HG02759 (cell line): ENCODE measurements around the gene MAP2K5.

Source experiments
- ATAC-seq: cut with Tn5 transposase; IDR thresholded peaks from one replicate; pipeline ENCODE4 v1.9.1; 2021; ENCODE audit warnings: mild to moderate bottlenecking, moderate library complexity; ENCODE audit not compliant: unreplicated experiment

Gene MAP2K5

DNA sequence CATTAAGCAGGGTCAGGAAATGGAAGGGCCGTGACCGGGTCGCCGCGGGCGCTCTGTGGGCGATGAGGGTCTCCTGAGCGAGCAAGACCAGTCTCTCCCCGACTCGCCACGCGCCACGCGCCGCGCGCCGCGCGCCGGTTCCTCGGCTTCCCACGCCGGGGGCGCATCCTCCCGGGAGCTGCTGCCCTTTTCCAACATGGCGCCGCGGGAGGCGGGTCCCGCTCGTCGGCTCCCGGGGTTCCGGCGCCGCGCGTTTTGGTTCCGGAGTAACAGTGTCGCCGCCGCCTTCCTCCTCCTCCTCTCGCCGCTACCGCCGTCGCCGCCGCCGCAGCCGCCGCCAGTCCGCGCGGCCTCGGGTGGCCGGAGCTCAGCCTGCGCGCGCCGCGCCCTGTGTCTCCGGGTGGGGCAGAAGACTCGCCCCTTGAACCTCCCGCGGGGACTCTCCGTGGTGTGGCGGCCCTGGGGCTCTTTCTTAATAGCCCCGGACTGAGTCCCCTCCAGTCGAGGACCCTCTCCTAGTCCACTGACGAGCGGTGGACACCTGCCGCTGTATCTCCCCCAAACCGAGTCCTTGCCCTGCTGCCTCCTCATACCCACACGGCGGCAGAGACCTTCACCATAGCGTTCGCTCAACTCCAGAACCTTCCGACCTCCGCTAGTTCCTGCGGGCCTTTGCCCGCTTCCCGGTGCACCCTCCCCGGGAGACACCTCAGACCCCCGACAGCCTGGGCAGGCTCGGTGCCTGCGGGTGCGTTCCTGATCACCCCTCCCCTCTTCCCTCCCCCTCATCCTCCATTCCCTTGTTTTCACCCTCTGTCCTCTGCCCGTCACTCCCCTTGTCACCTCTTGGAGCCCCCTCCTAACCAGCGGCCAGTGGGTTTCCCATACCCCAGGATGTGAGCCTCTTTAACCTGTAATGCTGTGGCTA, at the start of gene MAP2K5:
Gene MAP2K5 (plus strand): TSS at position 284 of the 928 bp plus-strand sequence. CDS start 633 bp downstream, at position 917.
- peak; percentile 66 for ATAC-seq

DNA sequence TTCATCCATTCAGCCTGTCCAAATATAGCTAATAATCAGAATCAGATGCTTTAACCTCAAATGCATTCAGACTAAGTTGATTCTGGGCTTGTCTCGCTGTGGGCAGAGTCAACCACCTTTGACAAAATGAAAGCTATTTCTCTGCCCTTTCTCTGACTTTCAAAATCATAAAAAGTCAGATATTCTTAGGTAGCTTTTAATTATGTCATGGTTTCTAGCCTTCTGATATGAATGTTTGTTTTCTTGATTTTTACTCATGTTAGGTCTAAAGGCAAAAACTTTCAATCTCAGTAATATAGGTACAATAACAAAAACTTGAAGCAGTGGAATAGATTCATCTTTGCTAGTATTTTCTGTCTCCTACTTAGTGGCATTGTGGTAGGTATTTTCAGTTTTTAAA, 46.9 kb upstream of the MAP2K5 start:
- no peak for ATAC-seq

GRCh38 chr15:67501177-67501835, 41.2 kb upstream of the MAP2K5 start:
- ATAC-seq, result no peak

GRCh38 chr15:67501836-67502461, 40.6 kb upstream of the MAP2K5 start:
- ATAC-seq, result no peak

DNA sequence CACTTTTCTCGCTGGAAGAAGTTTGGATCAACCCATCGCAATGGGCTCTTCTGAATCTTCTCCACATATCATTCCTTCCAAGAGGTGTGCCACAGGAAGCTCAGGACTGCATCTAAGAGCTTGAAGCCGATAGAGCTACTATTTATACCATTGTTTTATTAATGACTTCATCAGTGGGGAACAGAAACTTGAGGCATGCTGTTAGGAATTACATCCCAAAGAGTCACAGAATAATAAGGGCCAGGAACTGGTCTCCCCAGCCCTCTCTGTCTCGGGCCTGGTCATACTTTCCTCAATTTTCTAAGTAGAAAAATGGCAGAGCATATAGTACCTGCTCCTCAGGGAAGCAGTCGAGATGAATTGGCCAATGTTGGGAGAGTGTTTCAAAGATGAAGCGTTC, 38.4 kb upstream of the MAP2K5 start:
- ATAC-seq, result no peak

DNA sequence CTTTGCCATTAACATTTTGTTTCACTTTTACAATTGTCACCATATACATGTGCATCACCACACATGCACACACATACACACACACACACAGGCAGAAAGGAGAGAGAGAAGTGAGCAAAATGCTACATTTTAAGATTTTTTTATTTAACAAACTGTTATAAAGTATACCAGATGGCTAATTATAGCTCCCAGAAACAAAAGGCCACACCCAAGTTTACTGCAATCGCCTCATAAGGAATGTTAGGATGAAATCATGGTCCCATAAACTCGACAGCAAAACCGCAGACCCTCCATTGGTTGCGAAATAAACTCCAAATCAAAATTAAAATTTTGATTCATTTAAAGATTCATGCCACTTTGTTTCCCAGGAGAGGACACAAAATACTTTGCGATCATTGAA, 37.7 kb upstream of the MAP2K5 start:
- ATAC-seq, result no peak

DNA sequence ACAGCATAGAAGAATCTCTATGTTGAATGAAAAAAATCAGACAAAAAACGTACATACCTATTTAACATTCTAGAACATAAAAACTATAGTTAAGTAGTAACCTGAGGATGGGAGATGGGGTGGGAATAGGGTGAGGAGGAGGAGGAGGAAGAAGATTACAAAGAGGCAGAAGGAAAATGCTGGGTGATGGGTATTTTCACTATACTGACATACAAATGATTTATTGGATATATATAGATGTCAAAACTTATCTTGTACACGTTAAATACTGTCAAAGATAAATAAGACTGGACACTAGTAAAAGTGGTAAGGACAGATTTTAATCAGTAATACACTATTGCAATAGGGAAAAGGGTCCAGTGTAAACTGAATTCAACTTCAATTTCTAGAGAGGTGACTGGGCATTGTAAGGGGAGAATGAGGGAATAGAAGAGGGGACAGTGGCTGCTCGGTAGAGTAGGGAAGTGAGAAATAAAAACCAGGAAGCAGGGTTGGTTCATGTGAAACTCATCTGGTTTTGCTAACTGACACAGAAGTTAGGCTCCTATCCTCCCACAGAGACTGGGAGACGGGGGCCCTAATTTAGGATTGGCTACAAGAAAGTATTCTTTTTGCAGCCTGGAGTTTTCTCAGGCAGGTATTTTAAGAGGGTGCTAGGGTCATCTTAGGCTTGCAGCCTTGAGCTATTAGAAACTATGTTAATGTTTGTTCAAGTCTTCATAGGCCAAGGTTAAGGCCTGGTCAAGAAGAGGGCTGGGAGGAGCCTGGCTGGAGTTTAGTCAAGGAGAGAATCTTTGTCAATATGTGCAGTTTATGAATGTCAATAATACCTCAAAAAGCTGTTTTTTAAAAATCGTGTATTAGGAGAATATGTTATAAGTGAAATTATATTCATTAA, 36.6 kb upstream of the MAP2K5 start:
- no peak for ATAC-seq

- ATAC-seq, result no peak
Measured at GRCh38 chr15:67506775-67507747, 35.4 kb upstream of the MAP2K5 start.

- no peak for ATAC-seq
Measured at GRCh38 chr15:67508407-67508806, 34.1 kb upstream of the MAP2K5 start.

GRCh38 chr15:67509918-67510317, 32.6 kb upstream of the MAP2K5 start:
- no peak for ATAC-seq

GRCh38 chr15:67510597-67511190, 31.8 kb upstream of the MAP2K5 start:
- ATAC-seq, result no peak

DNA sequence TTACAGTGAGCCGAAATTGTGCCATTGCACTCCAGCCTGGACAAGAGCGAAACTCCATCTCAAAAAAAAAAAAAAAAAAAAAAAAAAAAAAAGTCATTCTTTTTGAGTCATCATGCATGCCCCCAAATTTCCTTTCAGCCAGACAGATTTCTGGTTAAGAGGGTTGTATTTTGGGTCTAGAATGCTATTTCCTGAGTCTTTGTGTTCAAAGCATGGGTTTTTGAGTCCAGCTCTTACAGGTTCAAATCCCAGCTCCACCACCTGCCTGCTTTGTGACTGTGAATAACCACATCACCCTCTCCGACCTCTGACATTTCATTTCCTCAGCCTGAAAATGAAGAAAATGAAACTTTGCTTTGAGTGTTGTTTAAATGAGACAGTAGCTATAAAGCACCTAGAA, 30.9 kb upstream of the MAP2K5 start:
- no peak for ATAC-seq

DNA sequence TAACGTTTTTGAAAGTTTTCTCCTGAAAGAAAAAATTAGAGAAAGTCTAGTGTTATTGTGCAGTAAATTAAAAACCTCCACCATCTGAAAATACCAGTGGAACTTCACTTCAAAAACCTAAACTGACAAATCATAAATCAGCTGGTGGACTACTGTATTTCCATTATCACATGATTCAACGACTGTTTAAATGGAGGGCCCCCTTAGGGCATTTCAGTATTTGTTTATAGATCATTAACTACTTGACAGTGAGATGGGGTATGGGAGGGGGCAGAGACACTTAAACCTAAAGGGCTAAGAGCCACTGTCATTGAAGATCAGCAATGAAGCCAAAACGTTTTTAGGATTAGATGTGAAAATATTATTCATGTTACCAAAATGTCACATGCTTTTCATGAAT, 30.4 kb upstream of the MAP2K5 start:
- ATAC-seq, result no peak

DNA sequence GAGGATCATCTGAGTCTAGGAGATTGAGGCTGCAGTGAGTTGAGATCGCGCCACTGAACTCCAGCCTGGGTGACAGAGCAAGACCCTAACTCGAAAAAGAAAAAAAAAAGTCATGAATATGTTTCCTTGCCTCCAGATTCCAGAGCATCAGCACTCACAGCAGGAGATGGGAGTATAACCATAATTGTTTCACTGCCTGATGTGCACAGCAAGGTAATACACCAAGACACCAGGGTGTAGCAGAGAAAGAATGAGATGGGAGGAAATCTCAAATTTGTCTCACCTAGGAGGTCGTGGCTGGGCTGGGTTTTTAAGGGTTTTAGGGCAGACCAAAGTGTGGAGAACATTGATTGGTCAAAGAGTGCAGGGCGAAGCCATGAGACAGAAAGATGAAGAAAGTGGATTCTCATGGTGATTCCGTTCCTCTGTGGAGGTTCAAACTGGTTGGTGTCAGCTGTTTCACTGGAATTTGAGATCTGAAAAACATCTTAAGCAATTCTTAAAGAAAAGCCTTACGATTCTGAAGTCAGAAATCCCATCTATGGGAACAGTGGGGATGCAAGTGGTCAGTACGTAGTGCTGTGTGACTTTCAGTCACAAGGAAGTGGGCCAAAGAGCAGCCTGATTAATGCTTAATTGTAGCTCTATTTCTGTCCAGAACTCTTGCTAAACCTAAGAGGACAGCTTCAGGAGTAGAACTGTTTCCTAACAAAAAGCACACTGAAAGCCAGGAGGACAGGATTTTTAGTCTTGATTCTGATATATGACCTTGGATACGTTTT, 29.4 kb upstream of the MAP2K5 start:
- no peak for ATAC-seq

GRCh38 chr15:67515090-67515489, 27.4 kb upstream of the MAP2K5 start:
- no peak for ATAC-seq

DNA sequence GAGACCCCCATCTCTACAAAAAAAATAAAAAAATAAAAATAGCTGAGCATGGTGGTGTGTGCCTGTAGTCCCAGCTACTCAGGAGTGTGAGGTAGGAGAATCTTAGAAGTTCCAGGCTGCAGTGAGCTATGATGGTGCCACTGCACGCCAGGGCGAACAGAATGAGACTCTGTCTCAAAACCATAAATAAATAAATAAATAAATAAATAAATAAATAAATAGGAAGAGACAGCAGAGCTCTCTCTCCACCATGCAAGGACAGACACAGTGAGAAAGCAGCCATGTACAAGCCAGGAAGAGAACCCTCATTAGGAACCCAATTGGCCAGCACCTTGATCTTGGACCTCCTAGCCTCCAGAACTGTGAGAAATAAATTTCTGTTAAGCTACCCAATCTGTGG, 26.9 kb upstream of the MAP2K5 start:
- ATAC-seq, result no peak

DNA sequence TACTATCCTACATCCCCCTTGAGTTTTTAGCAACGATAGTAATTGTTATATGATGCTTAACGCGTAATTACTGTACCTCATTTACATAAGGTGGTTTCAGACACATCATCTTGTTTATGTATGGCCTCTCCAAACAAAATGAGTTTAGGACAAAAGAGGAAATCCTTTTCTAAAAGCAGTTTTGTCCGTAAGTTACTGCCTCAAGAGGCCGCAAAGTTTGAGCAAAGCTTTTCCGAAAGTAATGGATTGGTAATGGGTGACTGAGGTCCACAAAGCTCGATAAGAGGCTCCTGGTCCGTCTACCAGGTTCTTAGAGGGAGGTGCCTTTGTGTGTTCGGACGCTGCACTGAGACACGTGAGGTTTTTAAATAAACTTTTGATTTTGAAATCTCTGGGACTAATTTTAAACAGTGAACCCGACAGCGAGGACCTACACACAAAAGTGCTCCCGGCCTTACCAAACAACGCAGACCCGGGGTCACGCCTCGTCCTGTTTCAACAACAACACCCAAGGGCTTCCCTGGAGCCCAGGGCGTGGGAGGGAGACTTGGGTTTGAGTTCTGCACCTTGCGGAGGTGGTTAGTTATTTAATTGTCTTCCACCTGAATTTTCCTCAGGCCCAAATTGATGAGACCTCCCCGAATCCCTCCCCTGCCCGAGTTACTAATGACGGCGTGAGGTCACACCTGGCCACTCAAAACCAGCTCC, 22.0 kb upstream of the MAP2K5 start:
- no peak for ATAC-seq
